Activated CD4-positive, alpha-beta T cell treated with anti-CD3 and anti-CD28 coated beads for 1 hour (primary cell): ENCODE data around the gene PTCD2.

Experiments
- DNase-seq: peaks from one replicate; pipeline ENCODE4 v3.0.0-alpha.2; 2020

The PTCD2 gene, protein sequence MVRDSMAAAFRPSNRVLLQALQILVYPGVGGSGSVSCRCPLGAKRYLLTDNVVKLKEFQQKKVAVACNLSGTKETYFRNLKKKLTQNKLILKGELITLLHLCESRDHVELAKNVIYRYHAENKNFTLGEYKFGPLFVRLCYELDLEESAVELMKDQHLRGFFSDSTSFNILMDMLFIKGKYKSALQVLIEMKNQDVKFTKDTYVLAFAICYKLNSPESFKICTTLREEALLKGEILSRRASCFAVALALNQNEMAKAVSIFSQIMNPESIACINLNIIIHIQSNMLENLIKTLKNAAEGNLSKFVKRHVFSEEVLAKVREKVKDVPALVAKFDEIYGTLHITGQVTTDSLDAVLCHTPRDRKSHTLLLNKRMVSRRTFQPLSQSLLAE

DNA sequence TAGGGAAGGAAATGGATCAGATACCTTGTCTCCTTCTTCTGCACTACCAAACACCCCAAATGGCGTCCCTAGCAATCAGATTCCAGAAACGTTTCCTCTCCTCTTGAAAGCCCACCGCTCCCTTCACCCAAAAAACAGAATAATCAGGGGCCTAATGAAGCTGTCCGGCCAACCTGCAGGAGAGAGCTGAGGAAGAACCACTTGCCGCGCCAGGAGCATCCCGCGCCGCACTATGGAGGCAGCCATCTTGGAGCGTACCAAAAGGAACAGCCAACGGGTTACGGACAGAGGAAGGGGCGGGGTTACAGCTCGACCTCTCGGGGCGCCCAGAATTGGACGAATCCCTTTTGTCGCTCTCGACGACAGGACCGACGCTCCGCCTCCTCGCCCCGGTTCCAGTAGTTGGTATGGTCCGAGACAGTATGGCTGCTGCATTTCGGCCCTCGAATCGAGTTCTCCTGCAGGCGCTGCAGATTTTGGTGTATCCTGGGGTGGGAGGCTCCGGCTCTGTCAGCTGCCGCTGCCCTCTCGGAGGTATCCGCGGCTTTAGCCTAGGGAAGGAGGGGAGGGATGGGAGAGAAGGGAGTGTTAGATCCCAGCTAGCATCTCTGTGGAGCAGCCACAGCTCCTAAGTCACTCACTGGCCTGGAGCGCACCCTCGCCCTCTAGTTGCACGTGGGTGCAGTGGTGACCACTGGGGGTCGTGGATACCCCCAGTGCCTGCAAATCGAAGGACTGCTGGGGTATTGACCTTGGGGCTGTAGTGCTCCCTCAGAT is at the start of gene PTCD2, which contains the start of gene MRPS27:
TSS of gene PTCD2 (plus strand) at position 398 of the 777 bp plus-strand sequence. CDS start at position 408, 10 bp downstream.
TSS of gene MRPS27 (minus strand) at position 265 of the 777 bp plus-strand sequence. CDS start at position 246, 19 bp downstream.
- DNase-seq, result peak; percentile 88

GRCh38 chr5:72271702-72272101 is 48.5 kb upstream of the PTCD2 start:
- no peak for DNase-seq

- no peak for DNase-seq
Observed at GRCh38 chr5:72272398-72272797, 47.8 kb upstream of the PTCD2 start.

GRCh38 chr5:72273547-72273946 is 46.6 kb upstream of the PTCD2 start:
- DNase-seq, result no peak

DNA sequence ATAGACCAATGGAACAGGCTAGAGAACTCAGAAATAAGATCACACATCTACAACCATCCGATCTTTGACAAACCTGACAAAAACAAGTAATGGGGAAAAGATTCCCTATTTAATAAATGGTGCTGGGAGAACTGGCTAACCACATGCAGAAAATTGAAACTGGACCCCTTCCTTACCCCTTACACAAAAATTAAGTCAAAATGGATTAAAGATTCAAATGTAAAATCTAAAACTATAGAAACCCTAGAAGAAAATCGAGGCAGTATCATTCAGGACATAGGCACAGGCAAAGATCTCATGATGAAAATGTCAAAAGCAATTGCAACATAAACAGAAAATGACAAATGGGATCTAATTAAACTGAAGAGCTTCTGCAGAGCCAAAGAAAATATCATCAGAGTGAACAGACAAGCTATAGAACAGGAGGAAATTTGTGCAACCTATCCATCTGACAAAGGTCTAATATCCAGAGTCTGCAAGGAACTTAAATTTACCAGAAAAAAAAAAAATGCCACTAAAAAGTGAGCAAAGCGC is 43.9 kb upstream of the PTCD2 start:
- no peak for DNase-seq

DNA sequence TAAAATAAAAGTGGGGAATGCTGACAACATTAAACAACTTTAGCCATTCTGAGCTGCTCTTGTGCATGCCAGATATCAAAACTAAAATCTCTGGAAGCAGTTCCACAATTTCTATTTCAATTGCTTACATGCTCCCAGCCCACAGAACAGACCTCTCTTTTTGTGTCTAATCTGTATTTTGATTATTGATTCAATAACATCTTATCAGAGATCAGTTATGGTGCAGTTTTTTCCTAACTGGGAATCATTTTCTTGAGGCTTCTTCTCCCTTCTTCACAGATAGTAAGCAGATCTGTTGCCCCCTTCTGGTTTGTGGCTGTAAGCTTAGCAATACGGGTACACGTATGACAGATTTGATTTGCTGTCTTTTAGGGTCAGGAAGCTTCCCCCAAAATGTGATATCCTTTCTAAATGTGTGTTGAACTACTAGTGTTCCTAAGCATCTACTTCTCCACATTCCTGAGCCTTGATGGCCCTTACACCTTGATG is 39.5 kb upstream of the PTCD2 start:
- DNase-seq, result no peak

GRCh38 chr5:72281430-72281763 is 38.8 kb upstream of the PTCD2 start:
- DNase-seq, result no peak

DNA sequence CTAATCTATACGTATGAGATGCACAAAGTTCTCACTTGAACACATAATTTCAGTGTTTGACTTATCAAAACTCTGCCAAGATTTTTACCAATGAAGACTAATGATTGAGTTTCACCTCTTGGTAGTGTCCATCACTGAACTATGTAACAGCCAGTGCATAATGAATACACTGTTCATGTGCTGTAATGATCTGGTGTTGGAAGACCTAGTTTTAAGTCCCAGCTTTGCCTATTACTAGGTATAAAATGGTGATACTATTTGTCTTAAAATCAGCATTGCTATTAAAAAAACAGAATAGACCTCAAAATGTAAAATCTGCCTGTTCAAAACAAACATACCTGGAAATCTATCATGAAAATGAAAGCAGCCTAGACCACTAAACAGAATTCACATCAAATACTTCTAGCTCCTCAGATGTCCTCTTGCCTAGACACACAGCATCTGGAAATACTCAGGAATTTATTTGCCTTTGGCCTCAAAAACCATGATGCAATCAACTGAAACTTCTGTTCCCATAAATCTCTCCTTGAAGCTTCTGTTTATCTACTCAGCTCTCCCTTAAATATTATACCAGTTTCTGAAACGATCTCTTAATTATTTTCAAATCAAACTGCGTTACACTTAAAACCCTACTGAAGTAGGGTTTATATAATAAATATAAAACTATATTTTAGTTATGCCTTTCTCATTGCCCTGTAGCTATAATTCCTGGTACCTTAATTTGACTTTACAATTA is 38.2 kb upstream of the PTCD2 start:
- DNase-seq, result no peak

DNA sequence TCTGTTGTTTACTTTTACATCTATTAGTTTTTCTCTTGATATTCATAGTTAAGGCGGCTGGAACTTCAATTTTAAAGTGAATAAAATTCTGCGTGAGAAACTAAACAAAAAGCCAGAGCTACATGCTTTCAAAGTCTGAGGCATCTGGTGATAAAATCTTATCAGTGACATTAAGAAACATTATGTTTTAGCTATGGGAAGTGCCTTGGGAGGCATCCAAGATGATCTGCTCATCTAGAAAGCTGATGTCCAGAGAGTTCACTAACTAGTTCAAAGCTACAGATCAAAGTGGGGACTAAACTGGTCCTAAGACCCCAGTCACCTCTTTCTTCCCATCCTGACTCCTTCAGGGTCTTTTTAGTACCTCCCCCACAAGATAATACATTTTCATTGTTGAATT is 37.3 kb upstream of the PTCD2 start:
- no peak for DNase-seq

GRCh38 chr5:72283358-72283757 is 36.8 kb upstream of the PTCD2 start:
- no peak for DNase-seq

GRCh38 chr5:72284559-72285423 is 35.4 kb upstream of the PTCD2 start:
- DNase-seq, result no peak

- DNase-seq, result no peak
Observed at GRCh38 chr5:72285424-72285821, 34.8 kb upstream of the PTCD2 start.

DNA sequence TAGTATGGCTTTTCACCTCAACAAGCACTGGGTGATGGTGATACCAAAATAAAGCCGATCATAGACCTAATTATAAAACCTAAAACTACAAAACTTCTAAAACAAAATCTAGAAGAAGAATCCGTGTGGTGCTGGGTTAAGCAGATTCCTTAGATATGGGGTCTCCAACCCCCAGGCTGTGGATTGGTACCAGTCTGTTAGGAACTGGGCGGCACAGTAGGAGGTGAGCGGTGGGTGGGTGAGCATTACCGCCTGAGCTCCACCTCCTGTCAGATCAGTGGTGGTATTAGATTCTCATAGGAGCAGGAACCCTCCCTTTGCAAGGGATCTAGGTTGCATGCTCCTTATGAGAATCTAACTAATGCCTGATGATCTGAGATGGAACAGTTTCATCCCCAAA is 33.4 kb upstream of the PTCD2 start:
- DNase-seq, result no peak

DNA sequence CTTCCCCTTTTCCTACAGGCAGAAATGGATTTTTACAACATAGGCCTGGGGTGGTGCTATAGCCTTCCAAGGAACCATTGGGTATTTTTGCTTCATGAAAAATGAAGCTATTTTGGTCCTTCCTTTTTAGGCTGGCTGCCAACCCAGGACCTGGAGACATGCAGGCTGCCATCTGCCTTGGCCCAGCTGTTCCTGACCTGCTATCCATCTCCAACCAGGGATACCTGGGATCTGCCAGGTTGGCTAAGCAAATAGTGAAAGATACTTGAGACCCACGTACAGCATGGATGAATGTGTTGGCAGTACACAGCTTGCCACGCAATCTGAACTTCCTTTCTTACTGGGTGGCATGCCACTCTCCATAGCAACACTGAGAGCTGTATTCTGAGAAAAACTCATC is 31.2 kb upstream of the PTCD2 start:
- DNase-seq, result no peak

- DNase-seq, result no peak
Observed at GRCh38 chr5:72290356-72291133, 29.6 kb upstream of the PTCD2 start.

DNA sequence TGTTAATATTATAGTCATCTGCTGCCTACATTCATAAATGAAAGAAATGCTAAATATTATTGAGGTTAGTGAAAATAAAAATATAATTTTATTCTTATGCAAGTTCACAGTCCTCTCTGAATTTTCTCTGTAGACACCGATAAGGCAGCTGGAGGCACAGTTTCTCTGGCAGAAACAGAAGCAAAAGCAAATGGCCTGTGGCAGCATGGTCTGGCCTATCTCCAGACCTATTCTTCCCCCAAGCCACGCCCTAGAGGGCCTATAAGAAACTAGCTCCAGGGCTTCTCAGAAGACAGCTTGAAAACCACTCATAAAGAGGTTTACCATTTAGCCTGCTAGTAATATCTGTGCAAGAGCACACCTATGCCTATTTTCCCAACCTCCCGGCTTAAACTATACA is 28.6 kb upstream of the PTCD2 start:
- DNase-seq, result no peak

DNA sequence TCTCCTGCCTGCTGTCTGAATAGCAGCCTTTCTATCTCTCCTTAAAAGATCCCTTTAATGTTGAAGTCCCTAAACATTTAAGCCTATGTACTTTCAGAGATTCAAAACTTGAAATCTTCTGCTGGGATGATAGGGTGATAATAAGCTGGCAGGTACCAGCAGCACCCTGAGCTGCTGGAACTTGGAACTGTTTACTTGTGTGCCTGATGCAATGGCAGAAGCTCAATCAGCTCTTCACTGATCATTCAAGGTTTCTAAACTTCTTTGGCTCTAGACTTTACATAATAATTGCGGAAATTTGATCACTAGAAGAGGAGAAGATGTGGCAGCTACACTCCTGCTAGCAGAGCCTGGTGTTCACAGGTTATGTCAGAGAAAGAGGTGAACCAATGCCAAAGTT is 27.8 kb upstream of the PTCD2 start:
- no peak for DNase-seq

DNA sequence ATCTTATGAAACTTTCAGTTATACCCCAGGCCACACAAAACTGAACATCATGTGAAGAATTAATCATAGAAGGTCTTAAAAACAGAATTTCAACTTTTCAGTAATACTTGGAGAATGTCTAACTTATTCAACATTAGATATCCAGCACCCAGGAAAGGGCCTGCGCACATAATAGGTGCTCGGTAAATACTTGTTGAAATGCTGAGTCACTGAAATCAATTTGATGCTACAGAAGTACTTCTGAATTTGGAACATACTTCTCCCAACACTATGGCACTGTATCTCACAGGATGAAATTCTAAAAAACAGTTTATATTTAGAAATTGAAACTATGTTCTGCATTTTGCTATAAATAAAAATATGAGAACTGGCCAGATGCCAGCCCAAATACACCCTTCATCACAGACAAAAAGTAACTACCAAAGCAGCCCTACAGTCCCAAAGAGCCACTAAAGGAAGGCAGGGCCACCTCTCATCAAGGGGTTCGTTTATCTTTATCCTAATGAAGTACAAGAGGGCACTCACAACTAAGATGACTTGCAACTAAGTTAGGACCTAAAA is 26.6 kb upstream of the PTCD2 start:
- no peak for DNase-seq

GRCh38 chr5:72294473-72294872 is 25.7 kb upstream of the PTCD2 start:
- DNase-seq, result no peak

GRCh38 chr5:72295539-72295938 is 24.6 kb upstream of the PTCD2 start:
- DNase-seq, result no peak

DNA sequence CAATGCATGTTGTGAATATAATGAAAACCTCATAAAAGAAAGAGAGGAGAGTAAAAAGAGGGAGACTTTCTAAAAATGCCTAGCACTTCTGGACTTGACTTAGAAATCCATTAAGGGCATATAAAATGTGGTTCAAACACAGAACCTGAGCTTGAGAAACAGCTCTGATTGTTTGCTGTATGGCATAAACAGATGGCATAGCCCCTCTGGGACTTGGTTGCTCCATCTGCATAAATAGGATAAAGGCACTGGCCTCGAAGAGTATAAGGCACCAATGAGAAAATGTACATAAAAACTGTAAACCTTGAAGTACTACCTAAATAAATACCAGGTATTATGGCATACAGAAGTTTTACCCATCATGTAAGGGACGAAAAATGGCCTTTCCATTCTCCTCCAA is 23.9 kb upstream of the PTCD2 start:
- no peak for DNase-seq
